WERI-Rb-1 (cell line): ENCODE results near the gene SUV39H1.

ENCODE experiments used
- DNase-seq: peaks from one replicate; pipeline ENCODE4 v3.0.0-alpha.2; 2020
- H3K27ac ChIP-seq: fragments of 250-450 bp; sonication (Bioruptor Pico); 2 replicates; pipeline ENCODE4 v1.5.1; 2020; ENCODE audit warnings: mild to moderate bottlenecking, moderate library complexity
- H3K27me3 ChIP-seq: fragments of 250-450 bp; sonication (Bioruptor Pico); 2 replicates; pipeline ENCODE4 v1.5.1; 2021; ENCODE audit warnings: mild to moderate bottlenecking, low read depth, moderate library complexity; ENCODE audit not compliant: insufficient read depth, severe bottlenecking
- H3K36me3 ChIP-seq: fragments of 250-450 bp; sonication (Bioruptor Pico); 2 replicates; pipeline ENCODE4 v1.5.1; 2020; ENCODE audit warnings: mild to moderate bottlenecking, moderate library complexity
- H3K4me3 ChIP-seq: 2 replicates; pipeline ENCODE4 v1.5.1; 2011; ENCODE audit warnings: low read depth, mild to moderate bottlenecking, control low read depth, low read length
- H3K9me3 ChIP-seq: fragments of 250-450 bp; sonication (Bioruptor Pico); 2 replicates; pipeline ENCODE4 v1.5.1; 2021; ENCODE audit warnings: mild to moderate bottlenecking, moderate library complexity; ENCODE audit not compliant: severe bottlenecking
- TF ChIP-seq, protein P1 (sequence below): IDR thresholded peaks from 2 replicates; pipeline ENCODE4 v1.5.1; 2011; ENCODE audit warnings: low read depth, mild to moderate bottlenecking, control low read depth, inconsistent platforms, low read length

SUV39H1 gene

GRCh38 chrX:48700951-48701653 is 4.6 kb downstream of the SUV39H1 start:
- peaks cover 21% of the 10 kb centered on the region for H3K27me3 ChIP-seq
- H3K9me3 ChIP-seq = no peaks in the 10 kb centered on the region
- TF ChIP-seq, protein P1, sequence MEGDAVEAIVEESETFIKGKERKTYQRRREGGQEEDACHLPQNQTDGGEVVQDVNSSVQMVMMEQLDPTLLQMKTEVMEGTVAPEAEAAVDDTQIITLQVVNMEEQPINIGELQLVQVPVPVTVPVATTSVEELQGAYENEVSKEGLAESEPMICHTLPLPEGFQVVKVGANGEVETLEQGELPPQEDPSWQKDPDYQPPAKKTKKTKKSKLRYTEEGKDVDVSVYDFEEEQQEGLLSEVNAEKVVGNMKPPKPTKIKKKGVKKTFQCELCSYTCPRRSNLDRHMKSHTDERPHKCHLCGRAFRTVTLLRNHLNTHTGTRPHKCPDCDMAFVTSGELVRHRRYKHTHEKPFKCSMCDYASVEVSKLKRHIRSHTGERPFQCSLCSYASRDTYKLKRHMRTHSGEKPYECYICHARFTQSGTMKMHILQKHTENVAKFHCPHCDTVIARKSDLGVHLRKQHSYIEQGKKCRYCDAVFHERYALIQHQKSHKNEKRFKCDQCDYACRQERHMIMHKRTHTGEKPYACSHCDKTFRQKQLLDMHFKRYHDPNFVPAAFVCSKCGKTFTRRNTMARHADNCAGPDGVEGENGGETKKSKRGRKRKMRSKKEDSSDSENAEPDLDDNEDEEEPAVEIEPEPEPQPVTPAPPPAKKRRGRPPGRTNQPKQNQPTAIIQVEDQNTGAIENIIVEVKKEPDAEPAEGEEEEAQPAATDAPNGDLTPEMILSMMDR = no peak
- H3K36me3 ChIP-seq = peaks cover 32% of the 10 kb centered on the region
- no peak overlapping the region for H3K4me3 ChIP-seq
- DNase-seq = no peak
- H3K27ac ChIP-seq = no peak overlapping the region

DNA sequence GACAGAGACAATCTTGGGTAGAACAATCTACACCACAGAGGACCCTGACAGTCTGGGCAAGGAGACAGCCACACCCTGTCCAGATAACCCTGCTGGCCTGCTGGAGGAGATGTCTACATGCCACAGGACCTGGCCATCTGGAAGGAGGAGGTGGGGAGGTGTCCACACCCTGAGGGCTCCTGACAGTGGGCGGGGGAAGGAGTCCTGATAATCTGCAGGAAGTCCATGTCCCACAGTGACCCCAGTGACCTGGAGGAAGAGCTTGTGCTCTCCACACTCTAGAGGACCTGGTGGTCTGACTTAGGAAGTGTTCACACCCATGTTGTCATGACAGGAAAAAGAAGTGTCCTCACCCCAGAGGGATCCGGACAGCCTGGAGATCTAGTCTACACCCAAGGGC is 5.5 kb downstream of the SUV39H1 start:
- TF ChIP-seq, protein P1 = no peak
- Histone ChIP-seq H3K4me3 (no peak overlapping the region), H3K9me3 (no peaks in the 10 kb centered on the region), H3K36me3 (peaks cover 32% of the 10 kb centered on the region), H3K27me3 (peaks cover 21% of the 10 kb centered on the region), H3K27ac (no peak overlapping the region)
- no peak for DNase-seq

- Histone ChIP-seq H3K36me3 (peaks cover 36% of the 10 kb centered on the region), H3K27me3 (peaks cover 16% of the 10 kb centered on the region), H3K4me3 (no peak overlapping the region), H3K27ac (no peak overlapping the region), H3K9me3 (no peaks in the 10 kb centered on the region)
- DNase-seq = no peak
- TF ChIP-seq, protein P1 = no peak
Measured at GRCh38 chrX:48702716-48703115, 6.2 kb downstream of the SUV39H1 start.

DNA sequence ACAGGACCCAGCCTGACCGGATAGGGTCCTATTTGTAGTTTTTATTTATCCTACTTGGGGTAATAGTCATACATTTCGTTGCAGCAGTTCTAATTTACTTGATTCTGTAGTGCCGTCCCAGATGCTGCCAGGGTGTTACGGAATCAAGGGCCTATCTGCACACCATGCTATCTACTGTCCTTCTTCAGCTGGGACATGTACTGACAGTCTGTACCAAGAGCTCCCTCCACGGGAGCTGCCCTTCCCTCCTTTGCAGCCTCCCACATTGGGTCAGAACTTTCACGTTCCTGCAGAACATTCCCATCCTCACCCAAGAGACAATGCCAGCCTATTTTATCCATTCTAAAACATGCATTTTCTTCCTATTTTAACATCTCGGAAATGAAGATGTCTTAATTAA is 6.7 kb downstream of the SUV39H1 start:
- Histone ChIP-seq H3K27me3 (peaks cover 11% of the 10 kb centered on the region), H3K9me3 (no peaks in the 10 kb centered on the region), H3K27ac (no peak overlapping the region), H3K4me3 (no peak overlapping the region), H3K36me3 (peaks cover 36% of the 10 kb centered on the region)
- no peak for DNase-seq
- TF ChIP-seq, protein P1 = no peak

DNA sequence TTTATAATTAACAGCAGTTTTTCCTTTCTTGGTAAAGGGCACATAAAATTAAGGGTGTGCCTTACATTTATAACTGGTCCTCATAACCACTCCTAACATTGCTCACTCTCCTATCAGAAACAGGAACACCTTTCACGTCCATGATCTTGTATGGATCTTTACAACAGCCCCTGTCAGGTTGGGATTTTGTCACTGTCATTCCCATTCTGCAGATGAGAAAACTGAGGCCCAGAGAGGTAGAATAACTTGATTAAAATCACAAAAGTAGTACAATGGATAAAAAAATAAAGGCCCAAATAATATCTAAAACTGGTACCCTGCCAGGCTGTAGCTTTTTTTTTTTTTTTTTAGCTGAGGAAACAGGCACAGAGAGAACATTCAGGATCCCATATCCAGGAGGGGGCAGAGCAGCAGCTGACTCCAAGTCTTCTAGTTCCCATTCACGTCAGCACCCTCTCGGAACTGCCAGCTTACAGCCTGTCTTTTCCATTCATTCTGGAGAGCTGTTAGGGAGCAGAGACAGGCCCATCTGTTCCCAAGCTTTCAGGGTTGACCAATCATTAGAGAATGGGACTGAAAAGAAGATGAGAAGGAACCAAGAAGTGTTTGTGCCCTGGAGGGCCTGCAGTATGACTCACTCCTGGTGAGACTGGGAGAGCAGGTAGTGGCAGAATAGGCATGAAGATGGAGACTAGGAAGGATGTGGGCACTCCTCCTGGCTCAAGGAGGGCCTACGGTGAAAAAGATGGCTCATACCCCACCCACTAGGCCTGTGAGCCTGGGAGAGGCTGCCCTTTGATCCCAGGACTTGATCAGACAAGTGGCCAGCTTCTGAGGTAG is 7.3 kb downstream of the SUV39H1 start:
- no peak for DNase-seq
- H3K9me3 ChIP-seq = no peaks in the 10 kb centered on the region
- H3K27ac ChIP-seq = no peak overlapping the region
- peaks cover 35% of the 10 kb centered on the region for H3K36me3 ChIP-seq
- peaks cover 8% of the 10 kb centered on the region for H3K27me3 ChIP-seq
- TF ChIP-seq, protein P1 = no peak
- H3K4me3 ChIP-seq = no peak overlapping the region
